Activated CD4-positive, alpha-beta T cell treated with anti-CD3 and anti-CD28 coated beads, Interleukin-2, amount 50 U/mL, for 24 hours (primary cell): ENCODE data around the gene ARRDC4.

Experiments used
- DNase-seq, 2 donors: peaks; one replicate each; pipeline ENCODE4 v3.0.0-alpha.2; 2020; ENCODE audit warnings: low read depth in 1 of 2, low spot score in 1 of 2

Gene ARRDC4, protein sequence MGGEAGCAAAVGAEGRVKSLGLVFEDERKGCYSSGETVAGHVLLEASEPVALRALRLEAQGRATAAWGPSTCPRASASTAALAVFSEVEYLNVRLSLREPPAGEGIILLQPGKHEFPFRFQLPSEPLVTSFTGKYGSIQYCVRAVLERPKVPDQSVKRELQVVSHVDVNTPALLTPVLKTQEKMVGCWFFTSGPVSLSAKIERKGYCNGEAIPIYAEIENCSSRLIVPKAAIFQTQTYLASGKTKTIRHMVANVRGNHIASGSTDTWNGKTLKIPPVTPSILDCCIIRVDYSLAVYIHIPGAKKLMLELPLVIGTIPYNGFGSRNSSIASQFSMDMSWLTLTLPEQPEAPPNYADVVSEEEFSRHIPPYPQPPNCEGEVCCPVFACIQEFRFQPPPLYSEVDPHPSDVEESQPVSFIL

DNA sequence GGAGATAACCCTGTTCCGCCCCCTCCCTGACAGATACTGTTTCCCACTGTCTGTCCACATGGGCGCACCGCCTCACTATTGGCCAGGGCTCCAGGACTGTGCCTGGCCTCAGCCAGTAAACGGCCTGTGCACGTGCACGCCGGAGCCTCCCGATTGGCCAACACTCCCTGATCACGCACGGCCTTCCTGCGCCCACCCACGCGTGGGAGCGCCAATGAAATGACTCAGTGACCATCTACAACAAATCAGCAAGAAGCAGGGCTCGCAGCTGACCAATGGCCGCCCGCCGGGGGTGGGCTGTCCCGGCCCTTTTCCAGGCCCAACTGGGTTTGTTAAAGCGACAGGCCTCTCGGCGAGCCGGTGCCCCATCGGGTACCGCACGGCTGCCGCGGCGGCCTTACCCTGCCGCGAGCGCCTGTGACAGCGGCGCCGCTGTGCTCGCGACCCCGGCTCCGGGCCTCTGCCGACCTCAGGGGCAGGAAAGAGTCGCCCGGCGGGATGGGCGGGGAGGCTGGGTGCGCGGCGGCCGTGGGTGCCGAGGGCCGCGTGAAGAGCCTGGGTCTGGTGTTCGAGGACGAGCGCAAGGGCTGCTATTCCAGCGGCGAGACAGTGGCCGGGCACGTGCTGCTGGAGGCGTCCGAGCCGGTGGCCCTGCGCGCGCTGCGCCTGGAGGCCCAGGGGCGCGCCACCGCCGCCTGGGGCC lies at the start of gene ARRDC4:
ARRDC4 (plus strand) TSS at position 340 of the 703 bp plus-strand sequence; CDS start at position 499, 159 bp downstream.
- DNase-seq, result peak; percentile 83 to 98

DNA sequence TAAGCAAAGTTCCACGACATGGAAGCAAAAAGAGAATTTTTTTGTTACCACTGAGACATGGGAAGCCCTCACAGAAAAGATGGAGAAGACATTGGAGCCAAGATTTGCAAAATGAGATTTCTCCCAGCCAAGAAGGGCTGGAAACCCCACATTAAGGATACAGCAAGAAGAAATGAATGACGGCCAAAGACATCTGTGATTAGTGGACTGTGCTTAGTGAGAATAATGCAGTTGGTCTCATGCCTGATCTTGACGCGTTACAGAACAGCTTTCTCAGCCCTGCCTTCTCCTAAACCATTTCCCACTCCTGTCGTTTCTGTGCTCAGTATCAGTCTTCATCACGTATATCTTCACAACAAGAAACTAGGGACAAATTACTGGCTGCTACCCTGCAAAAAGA lies 45.8 kb upstream of the ARRDC4 start:
- no peak for DNase-seq

DNA sequence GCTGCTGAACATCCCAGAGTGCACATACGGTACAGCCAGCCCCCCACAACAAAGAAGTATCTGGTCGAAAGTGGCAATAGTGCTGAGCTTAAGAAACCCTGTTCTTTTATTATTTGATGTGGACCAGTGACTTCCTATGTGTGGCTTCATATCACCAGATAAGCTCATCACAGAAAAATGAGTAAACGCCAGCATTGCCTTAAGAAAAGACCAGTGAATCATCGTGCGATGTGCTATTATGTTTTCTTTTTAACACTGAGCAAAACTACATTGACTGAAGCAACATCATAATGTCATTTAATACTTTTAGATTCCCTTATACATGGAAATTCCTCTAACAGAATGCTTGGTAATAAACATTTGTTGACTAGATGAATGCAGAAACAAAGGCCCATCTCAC lies 45.2 kb upstream of the ARRDC4 start:
- no peak for DNase-seq

DNA sequence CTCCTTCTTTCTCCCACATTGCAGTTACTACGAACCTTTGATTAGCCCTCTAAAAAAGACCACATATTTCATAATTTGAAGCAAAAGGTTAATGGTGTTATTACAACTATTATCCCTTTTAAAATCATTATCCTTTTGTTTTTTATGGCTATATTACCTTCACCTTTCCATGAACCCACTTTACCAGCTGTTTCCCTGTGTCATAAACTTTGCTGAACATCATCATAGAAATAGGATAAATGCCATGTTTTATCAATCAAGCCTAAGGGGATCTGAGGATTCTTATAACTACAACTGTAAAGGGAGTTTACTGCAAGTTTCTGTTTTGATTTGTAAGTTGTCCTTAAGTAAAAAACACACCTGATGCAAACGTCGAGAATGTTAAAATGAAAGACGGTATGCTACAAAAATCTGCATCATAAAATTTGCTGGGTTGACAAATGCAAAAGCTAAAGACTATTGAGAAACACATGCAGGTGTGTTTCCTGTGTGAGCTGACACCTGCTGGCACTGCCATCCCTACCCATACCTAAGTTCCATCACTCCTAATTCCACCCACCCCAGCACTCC lies 39.1 kb upstream of the ARRDC4 start:
- DNase-seq, result no peak

DNA sequence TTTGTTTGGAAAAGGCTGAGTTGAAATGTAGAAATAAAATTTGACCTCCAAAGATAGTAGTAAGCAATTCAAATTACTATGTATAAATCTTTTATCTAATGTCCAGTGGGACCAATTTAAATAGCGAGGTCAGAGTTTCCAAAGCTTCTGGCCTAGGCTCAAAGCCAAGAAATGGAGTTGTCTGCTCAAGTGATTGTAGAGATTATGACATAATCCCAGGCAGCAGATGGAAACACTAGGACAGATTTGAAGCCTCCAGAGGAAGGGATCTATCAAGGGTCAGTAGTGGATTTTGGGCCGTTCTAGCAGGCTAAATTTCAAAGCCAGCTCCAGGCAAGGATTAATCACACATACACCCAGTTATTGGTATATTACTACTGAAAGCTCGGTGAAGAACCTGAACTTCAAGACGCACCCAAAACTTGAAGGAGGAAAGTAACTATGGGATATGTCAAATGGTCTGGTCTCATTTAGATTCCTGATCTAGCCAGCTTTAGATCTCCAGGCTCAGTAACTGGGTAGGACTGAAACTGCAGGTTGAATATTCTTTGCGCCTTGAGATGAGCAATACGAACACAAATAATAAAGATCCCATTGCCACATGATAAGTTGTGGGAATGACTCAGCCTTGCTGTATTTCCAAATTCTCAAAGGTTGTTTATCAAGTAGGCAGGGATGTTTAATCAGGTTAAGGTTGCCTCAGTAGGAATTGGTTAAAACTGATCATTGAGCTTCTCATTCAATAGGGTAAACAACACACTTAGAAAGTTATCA lies 30.9 kb upstream of the ARRDC4 start:
- DNase-seq, result no peak

DNA sequence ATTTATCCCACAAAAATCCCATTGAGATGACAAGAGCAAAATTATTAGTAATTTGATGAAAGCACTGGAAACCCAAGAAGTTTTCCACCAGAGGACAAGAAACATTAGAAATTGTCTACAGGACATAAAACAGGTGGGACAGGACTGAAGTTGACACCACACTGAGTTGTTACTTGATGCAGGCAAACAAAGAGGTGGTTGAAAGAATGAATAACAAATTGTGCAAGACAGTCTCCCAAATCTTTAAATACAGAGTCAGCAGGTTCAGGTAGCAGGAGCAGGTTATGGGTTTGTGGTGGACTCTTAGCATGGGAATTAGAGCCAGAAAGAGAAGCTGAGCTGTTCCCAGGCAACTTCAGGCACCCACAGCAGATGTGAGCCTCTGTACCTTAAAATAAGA lies 30.3 kb upstream of the ARRDC4 start:
- DNase-seq, result no peak

DNA sequence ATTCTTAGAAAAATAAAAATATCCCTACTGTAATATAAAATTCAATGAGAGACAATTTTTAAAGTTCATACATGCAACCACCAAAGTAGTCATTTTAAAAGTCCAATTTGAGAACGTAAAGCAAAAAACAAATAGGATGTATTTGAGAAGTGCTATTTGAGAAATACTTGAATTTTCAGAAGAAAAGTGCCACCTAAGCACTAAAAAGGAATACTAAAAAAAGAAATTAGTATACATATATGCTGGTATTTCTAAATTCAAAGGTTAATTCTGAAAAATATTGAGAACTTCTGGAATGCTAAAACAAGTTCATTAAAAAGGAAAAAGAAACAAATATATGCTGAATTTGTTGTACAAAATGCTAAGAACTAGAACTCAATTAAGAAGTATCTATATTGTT lies 29.2 kb upstream of the ARRDC4 start:
- no peak for DNase-seq

DNA sequence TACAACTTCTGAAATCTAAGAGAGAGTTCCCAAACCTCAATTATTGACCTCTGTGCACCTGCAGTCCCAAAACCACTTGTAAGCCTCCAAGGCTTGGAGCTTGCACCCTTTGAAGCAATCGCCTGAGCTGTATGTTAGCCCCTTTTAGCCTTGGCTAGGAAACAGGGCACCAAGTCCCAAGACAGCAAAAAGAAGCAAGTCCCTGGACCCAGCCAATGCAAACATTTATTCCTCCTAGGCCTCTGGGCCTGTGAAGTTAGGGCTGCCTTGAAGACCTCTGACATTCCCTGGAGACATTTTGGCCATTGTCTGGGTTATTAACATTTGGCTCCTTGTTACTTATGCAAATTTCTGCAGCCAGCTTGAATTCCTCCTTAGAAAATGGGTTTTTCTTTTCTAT lies 26.9 kb upstream of the ARRDC4 start:
- DNase-seq, result no peak

DNA sequence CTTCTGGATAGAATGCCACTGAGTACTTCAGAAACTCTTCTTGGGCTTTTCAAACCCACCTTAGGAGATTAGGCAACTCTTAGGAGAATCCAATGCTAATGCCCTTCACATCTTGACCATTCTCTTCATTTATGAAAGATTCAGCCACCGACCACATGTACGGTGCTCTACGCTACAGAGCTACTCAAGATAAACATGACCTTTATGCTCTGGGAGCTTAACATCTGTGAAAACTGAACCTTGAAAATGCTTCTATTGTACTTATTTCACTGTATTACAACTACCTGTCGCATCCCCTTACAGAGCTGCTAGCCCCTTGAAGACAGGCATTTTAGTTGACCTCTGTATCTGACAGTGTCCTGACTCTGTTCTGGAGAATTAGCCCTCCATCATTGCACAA lies 19.5 kb upstream of the ARRDC4 start:
- no peak for DNase-seq

DNA sequence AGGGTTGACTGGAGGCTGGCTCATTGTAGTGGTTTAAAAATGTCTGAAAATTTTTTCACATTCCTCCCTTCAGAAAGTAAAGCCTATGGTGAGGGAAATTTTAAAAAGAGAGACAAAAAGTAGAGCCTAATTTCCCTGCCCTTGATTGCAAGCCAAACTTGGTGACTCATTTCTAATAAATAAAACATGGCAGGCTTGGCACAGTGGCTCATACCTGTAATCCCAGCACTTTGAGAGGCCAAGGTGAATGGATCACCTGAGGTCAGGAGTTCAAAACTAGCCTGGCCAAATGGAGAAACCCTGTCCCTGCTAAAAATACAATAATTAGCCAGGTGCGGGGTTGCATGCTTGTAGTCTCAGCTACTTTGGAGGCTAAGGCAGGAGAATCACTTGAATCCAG lies 18.9 kb upstream of the ARRDC4 start:
- no peak for DNase-seq

DNA sequence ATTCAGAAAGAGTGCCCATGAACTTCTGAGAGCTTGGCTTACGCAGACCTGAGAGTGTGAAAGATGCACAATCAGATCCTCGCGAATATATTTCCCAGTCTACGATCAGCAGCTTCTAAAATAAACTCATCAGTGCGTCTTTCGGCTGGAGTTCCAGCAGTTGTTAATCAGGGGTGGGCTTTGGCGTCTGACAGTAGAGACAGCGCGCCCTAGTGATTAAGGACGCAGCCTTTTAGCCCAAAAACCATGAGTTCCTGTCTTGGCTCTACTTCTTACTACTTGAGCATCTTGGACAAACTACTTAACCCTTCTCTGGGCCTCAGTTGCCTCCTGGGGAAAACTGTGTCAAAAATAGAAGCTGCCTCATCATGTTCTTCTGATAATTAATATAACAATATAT lies 15.8 kb upstream of the ARRDC4 start:
- no peak for DNase-seq

DNA sequence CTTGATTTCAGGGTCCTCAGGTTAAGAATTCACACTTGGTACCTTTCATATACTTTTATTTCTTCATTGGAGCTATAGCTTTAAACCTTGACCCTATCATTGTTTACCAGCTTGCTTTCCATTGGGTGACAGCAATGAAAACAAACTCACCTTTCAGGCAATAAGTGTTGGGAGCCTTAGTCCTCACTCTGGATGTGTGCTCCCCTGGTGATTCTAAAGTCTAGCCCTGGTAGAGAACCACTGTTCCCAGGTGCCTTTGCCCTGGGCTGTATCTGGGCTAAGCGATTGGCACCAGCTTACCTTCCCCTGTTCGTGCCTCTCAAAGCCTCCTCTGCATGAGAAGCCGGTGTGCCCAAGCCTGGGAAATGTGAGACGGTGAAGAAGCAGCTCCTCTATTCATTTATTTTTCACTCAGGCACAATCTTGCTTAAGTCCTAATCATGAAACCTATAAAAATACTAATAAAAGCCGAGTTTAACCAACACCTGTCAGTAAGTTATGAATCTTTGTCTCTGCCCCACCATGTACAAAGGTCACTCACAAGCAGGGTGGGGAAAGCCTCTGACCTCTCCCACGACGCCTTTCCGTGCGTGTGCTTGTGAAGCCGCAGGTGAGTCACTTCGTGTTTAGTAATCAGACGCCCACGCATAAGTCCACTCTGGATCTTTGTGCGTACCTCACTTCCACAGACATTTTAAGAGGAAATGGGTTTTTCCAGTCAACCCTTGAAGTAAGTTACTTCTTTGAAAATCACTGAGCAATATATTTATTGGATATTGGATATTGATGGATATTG lies 12.8 kb upstream of the ARRDC4 start:
- DNase-seq, result no peak

DNA sequence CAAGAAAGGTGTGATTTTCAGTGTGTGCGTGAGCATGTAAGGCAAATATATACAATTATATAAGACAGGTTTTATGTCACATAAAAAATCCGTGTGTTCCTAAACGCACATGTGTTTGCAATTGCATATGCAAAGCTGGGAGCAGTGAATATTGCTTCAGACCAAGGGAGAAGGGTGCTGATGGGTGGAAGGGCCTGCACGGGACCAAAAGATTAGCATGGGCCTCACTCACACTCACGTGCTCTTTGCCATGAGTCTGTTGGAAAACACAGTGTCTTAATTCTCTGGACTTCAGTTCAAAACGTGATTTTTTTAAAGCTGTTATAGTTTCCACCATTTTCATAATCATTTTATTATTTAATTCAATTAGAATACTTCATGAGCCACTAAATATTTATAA lies 7.2 kb upstream of the ARRDC4 start:
- DNase-seq, result no peak

DNA sequence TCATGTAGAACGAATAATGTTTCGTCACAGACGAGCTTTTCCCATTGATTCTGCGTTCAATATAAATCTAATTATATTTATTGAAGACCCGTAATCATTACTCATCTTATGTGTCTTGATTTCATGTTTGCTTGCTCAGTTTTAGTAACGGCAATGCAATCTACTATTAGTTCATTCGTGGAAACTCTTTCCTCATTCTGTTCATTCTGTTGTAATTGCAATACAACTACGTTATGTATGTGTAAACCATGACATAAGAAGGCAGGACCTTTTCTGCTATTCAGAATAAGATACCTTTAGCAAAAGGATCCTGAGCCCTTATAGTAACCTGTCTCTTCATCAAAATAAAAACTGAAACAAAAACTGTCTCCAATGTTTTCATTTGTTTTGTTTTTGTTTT lies 6.8 kb upstream of the ARRDC4 start:
- no peak for DNase-seq

DNA sequence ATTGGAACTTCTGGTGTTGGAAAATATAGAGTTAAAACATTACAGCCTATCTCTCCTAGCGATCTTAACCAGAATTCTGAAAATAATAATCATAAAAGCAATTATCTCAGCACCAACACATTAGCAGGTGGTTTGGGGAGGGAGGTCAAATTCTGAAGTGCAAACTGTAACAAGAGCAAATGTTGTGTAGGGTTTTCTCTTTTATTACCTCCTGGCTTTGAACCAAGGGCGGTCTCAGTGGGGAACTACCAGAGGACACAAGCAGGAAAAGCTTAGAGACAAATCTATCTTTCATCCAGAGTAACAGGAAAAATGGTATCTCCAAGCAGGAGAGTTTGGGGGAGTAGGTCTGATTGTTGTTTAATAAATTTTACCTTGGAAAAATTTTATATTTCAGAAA lies 5.5 kb upstream of the ARRDC4 start:
- no peak for DNase-seq

DNA sequence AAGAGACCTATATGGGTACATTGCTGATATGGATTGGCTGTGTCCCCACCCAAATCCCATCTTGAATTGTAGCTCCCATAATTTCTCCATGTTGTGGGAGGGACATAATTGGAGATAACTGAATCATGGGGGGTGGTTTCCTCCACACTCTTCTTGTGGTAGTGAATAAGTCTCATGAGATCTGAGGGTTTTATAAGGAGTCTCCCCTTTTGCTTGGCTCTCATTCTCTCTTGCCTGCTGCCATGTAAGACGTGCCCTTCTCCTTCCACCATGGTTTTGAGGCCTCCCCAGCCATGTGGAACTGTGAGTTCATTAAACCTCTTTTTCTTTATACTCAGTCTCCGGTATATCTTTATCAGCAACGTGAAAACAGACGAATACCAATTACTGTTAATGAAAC lies 5.0 kb upstream of the ARRDC4 start:
- DNase-seq, result no peak

DNA sequence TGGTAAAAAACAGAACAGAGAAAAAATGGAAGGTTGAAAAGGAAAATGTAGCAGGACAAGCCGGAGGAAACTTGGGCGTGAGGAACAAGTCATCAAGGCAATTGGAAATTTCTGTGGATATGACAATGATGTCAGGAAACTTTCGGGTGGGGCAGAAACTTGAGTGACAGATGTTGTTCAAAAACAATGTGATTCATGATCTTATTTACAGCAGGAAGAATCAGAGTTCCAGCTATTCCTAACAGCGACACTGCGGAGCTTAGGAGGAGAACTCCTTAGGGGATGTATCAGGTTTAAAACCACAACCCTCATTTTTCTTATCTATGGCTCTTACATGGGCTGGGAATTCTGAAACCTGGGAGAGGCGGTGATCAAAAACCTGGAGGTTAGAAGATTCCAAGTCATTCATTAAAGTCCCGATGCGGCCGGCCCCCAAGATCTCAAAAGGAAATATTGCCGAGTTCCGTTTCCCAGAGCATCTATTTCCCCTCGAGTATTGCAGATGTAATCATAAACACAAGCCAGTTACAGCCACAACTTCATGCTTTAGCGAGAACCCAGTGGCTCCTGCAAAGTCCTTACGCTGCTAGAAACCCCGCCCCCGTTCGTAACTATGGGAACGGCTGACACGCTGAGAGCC lies 659 bp upstream of the ARRDC4 start:
- DNase-seq, result no peak

DNA sequence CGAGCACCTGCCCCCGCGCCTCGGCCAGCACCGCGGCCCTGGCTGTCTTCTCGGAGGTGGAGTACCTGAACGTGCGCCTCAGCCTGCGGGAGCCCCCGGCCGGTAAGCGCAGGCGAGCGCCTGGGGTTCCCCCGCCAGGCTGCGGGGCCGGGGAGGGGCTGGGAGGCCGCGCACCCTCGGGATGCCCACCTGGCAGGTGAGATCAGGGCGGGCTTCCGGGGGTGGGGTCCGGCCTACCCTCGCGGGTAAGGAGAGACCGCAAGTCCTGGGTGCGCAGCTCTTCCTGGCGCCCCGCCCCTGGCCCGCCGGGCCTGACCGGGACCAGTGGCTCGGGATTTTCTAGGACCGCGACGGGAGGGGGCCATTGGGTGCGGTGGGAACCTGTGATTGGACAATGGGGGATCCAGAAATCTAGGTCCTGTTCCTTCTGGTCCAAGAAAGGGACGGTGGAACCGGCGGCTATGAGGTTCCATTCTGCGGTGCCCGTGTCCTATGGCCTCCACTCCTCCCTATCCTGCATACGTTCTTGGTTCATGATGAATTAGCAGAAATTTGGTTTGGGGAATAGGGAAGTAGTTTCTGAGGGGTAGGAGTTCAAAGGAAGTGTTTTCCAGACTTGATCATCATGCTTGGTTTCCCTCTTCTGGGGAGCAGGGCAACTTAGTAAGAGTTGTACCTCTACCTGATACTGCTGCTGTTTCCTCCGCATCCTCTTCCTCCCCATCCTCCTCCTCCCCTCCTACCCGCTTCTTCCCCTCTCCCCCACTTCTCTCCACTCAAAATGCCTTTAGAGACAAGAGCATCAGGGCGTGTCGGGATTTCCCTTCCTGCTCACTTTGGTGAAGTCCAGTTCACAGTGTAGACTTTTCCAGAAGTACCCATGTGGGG lies 808 bp downstream of the ARRDC4 start:
- DNase-seq, result peak in 1 of 2 donors; percentile 1

DNA sequence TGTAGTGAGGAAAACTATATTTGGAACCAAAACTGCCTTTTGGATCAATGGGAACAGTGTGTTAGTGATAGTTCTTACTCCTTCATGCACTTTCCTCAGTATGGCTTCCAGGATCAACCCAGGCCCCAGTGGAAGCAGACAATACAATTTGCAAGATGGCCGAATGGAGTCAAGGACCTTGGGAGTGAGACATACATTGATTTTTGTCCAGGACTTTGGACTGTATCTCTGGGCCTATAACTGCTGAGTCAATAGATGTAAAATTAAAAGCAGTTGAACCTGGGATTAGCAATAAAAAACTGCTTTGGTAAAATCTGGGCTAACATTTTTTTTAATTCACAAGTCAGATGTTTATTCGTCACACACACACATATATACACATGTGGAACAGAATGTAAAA lies 1.8 kb downstream of the ARRDC4 start:
- no peak for DNase-seq
